ENCODE results near the gene SDHB.

Gene SDHB

DNA sequence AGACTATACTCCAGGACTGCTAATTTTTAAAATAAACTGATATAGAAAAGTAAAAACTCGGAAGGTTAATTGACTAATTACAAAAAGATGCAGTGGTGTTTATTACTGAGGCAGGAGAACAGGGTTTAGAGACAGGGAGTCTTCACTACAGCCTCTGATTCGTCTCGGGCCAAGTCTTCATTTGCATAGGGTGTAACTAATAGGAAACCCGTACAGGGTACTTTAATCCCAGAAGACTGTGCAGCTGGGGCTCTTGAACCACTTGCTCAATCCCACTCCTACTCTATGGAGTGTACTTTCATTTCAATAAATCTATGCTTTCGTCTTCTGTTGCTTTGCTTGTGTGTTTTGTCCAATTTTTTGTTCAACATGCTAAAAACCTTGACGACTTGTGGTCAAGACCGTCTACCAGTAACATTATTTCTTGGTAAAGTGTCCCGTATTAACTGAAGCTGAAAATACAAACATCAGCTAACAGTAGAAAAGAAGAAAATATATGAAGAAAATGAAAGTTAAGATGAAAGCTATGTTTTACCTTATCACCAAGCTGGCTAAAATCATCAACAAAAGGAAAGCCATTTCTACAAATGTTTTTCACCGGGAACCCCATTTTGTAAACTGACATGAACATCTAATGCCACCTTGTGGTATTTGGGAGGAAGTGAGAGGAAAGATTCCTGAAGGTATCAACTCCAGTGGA is 8.0 kb downstream of the SDHB start:
- DNase-seq (ENCODE audit: low spot score), result peak; percentile 84

DNA sequence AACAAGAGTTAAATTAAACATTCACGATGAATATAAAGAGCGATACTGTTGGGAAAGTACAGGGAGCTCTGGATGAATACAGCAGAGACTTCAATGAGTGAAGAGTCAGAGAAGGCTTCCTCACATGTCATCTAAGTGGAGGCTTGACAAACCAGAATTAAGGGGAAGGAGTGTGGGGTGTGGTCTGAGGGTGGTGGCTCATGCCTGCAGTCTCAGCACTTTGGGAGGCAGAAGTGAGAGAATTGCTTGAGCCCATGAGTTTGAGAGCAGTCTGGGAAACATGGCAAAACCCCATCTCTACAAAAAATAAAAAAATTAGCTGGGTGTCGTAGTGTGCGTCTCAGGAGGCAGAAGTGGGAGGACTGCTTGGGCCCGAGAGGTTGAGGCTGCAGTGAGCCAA is 8.7 kb downstream of the SDHB start:
- no peak for DNase-seq (ENCODE audit: low spot score)

DNA sequence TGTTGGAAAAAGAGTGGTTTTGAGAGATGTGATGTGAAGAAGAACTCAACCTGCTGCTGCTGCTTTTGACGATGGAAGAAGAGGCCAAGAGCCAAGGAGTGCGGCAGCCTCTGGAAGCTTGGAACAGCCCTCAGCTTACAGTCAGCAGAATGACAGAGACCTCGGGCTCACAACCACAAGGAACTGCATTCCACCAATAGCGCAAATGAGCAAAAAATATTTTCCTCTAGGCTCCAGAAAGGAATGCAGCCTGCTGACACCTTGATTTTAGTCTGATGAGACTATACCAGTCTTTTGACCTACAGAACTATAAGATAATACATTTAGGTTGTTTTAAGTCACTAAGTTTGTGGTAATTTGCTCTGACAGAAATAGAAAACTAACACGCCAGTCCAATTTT is 10.2 kb downstream of the SDHB start:
- DNase-seq (ENCODE audit: low spot score), result no peak

DNA sequence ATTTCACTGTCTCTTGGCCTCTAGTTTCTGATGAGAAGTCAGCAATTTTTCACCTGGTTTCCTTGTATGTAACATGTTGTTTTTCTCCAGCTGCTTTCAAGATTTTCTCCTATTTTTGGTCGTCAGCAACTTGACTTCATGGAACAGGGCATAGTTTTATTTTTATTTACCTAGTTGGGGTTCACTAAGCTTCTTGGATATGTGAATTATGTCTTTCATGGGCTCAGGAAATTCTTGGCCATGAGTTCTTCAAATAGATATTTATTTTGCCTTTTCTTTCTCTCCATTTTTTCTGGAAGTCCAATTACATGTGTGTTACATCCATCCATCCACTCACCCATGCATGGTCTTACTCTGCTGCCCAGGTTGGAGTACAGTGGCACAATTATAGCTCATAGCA is 13.7 kb downstream of the SDHB start:
- DNase-seq (ENCODE audit: low spot score), result no peak

DNA sequence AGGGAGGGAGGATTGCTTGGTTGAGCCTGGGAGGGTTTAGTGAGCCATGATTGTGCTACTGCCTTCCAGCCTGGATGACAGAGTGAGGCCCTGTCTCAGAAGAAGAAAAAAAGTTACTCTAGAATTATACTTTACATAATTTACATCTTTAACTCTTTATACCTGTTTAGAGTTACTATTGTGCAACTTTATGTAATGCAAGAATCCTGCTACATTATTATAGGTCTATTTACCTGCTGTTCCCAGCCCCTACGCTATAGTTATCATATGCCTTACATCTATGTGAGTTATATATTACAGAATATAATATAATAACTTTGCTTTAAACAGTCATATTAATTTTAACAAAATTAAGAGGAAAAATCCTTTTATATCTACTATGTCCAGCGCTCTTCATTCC is 14.3 kb downstream of the SDHB start:
- DNase-seq (ENCODE audit: low spot score), result no peak

DNA sequence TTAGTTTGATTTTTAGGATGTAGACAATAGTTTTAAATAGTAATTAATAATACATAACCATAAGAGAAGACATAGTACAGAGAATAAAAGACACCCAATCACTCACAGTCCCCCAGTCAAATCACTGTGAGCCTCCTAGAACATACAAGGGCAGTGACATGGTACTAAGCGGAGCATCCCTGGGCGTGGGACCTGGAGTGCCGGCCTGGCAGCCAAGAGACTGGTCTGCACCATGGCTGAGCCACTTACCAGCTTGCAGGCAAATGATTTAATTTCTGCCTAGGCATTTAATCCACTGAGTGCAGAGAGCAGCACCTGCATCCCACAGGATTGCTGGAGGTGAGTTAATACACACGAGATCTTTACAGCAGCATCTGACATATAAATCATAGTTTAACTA is 20.4 kb downstream of the SDHB start:
- no peak for DNase-seq (ENCODE audit: low spot score)

DNA sequence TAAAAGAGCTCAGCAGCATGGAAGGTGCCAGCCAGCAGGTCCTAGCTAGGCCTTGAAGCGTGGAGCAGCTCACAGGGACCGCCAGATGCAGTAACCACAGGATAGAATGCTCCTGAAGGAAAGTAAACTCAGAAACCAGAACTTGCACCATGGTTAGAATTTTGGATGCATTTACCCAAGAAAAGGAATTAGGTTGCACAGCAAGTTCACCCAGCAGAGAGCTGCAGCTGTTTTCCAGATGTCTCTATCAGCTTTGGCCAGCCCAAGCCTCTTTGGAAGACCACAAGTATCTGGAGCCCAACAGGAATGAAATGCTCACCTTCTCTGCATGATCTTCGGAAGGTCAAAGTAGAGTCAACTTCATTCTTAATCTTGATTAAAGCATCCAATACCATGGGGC is 21.1 kb downstream of the SDHB start:
- DNase-seq (ENCODE audit: low spot score), result no peak

DNA sequence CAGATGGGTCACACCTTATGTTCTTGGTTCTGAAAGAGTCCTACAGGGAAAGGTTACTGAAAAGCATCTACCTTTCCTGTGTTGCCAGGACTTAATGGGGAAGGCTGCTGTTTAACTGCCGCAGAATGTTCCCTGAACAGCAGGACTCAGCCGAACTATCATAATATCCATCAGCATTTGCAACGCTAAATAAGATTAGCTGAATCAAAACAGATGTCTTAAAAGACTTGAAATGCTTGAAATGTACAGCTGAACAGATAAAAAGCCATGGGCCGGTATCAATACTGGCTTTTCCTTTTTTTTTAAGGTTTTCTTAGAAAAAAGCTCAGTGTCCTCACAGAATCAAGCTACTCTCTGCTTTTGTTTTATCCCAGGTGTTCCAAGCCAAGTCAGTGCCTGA is 22.4 kb downstream of the SDHB start:
- DNase-seq (ENCODE audit: low spot score), result no peak

DNA sequence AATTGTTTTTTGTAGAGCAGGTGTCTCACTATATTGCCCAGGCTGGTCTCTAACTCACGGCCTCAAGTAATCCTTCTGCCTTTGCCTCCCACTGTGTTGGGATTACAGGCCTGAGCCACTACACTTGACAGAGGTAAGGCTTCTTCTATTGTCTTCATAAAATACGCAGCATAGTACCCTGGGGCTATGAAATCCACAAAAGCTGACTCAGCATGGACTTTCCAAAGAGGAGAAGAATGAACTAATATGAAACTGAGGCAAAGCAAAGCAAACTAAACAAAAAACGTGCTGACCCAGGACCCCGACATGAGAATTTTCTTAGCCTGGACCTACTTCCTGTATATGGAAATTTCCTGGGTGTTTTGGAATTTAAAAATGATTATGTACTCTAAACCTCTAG is 23.6 kb downstream of the SDHB start:
- no peak for DNase-seq (ENCODE audit: low spot score)

DNA sequence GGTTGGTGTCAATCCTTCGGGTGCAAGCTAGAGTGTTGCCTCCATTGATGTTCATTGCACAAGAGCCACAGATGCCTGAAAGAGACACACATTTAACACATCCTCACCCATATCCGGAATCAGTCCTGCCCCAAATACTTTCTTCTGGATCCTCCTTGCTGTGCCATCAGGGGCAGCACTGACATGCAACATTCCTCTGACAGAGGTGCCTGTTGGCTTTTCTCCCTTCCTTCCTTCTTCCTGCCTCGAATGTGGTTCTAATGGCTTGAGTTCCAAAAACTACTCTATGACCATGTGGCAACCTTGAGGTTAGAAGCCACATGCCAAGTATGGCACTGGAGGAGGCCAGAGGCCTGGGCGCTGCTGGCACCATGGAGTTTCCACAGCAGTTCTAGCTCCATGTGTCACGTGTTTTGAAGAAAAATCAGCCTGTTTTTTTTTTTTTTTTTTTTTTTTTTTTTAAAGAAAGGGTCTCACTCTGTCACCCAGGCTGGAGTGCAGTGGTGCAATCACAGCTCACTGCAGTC is 25.1 kb downstream of the SDHB start:
- no peak for DNase-seq (ENCODE audit: low spot score)

DNA sequence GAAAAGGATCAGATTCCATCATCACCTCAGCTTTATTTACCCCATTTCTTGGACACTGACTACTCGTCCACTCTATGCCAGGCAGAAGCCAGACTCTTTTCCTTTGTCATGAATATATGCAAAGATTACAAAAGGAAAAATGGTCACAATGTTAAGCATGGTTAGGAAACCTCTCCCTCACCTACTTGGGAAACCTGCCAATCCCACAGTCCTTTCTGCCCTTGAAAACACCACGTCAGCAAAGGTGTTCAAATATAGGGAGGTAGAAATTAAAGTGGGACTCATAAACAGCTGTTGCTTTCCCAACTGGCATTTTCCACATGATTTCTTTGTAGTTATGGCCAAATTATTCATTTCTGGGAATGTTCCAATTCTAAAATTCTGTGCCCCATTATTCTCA is 25.9 kb downstream of the SDHB start:
- DNase-seq (ENCODE audit: low spot score), result no peak

DNA sequence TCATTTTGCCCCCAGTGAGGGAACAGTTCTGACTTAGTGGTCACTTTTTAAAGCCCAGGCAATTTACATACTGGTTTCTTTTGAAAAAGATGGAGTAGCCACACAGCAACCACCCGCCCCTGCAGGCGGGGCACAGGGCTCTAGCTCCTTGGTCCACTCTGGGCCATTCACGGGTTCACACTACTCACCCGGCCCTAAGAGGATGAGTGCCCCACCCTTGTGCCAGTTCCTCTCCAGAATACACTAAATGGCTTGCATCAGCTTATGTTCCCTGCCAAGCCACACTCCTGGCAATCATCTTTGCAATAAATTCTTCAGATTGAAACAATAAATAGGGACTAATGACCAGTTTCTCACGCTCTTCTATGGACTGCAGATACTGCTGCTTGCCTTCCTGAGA is 26.4 kb downstream of the SDHB start:
- no peak for DNase-seq (ENCODE audit: low spot score)

DNA sequence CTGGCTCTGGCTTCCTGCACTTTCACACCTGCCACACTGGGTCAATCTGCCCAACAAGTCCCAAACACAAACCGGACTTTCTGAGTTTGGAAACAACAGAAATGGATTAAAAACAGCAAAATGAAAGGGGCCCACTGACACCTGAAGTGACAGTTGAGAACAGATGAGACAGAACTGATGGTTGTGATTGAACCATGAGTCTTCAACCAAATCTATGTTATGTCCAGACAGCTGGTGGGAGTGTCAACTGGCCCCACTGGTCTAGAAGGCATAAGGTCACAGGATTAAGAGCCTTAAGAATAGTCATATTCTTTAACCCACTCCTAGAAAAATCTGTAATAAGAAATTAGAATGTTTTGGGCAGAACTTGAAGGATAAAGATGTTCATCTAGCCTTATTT is 29.1 kb downstream of the SDHB start:
- no peak for DNase-seq (ENCODE audit: low spot score)

DNA sequence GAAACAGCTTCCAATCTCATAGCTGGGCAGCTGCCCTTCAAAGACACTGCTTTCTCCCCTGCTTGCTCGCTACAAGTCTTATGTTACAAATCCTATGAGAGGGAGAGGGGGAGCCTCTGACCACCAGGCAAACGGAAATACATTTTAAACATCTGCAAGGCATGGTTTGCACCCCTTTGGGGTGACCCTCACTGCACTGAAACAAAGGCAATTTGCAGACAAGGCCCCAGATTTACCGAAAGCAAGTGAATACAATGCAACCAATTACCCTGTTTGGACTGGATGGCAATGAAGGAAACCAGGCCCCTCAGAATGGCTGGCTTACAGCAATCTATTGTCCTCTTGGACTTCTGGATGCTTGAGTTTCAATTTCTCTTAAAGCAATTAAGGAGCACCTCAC is 30.3 kb downstream of the SDHB start:
- DNase-seq (ENCODE audit: low spot score), result no peak

DNA sequence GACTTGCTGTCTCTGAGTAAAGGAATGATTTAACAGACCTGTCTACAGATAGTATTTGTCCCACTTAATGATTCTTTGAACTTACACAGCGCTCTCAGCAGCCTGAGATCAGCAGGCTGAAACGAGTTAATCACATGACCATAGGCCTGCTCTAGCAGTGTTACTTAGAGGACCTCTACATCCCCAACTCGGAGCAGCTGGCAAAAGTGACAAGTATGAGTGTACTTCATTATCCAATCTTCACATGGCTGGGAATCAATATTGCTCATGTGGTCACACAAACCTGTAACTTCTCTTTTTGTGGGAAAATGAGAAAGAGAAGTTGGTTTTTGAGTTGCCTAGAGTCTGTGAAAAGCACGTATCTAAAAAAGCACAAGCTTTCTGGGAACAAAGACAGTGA is 30.7 kb downstream of the SDHB start:
- DNase-seq (ENCODE audit: low spot score), result no peak

DNA sequence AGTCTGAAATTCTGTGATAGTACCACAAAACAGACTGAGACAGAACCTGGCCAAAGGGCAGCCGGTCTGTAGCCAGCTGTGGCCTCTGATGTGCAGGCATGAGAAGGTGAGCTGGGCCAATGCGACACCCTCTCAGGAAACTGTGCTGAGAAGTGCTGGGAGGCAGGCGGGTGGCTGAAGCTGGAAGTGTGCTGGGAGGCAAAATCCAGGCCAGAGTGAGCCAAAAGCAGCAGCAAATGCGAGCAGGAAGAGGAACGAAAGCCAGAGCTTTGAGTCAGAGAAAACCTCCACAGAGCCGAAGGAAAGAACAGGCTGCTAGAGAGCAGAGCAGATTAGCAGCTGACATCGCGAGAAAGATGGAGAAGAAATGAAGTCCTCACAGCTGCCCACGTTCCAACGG is 31.9 kb downstream of the SDHB start:
- DNase-seq (ENCODE audit: low spot score), result no peak

DNA sequence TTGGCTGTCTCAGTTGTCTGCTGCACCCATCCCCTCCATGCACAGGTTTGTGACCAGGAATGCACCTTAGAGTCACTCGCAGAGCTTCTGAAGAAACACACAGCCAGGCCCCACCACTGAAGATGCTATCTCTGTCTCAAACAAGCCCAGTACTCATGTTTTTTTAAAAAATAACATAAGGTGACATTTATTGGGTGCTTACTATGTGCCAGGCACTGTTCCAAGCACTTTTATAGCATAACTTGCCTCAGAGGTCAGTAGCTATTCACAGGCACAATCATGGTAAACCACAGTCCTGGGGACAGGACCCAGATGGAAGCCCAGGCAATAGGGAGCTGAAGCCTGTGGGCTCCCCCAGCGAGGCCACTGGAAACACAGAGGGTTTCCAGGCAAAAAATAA is 33.3 kb downstream of the SDHB start:
- DNase-seq (ENCODE audit: low spot score), result no peak

DNA sequence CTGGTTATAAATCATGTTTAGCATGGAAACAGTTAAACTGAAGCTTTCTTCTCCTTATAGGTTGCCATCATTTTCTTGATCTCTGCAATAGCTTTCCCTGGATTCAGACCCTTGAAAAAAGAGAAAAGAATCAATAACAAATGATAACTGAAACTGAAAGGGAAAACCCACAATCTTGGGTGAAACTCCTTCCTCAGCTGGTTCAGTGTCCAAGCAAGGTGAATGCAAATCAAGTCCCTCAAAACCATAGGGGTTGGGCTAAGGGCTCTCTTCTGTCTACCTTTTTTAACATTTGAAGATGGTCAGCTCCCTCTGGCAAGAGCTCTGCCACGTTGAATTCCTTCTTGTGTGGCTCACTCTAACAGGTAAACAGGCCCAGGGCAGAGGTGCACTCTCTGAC is 35.0 kb downstream of the SDHB start:
- DNase-seq (ENCODE audit: low spot score), result no peak

DNA sequence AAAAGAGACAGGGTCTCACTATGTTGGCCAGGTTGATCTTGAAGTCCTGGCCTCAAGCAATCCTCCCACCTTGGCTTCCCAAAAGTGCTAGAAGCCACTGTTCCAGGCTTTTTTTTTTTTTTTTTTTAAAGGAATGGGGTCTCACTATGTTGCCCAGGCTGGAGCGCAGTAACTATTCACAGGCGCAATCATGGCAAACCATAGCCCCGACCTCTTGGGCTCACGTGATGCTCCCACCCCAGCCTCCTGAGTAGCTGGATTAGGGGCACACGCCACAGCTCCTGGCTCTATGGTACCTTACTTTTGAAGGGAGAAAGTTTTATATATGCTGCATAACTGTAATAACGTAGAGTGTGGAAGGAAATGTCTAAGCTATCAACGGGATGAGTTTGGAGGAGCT is 36.4 kb downstream of the SDHB start:
- no peak for DNase-seq (ENCODE audit: low spot score)

DNA sequence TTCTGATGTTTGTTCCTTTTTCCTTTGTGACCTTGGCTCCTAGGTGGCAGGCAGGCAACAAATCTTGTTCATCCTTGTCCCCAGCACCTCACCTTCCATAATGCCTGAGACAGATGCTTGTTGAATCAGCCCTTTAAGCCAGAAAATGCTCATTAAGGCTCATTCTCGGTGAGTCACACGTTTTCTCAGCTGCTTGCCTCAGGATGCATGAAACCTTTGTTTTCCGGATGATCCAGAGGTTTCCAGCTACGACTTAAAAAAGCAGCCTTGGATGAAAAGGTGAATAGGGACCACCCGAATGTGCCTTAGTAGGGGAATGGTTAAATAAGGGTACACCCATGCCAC is 37.5 kb downstream of the SDHB start:
- peak; percentile 69 for DNase-seq (ENCODE audit: low spot score)

DNA sequence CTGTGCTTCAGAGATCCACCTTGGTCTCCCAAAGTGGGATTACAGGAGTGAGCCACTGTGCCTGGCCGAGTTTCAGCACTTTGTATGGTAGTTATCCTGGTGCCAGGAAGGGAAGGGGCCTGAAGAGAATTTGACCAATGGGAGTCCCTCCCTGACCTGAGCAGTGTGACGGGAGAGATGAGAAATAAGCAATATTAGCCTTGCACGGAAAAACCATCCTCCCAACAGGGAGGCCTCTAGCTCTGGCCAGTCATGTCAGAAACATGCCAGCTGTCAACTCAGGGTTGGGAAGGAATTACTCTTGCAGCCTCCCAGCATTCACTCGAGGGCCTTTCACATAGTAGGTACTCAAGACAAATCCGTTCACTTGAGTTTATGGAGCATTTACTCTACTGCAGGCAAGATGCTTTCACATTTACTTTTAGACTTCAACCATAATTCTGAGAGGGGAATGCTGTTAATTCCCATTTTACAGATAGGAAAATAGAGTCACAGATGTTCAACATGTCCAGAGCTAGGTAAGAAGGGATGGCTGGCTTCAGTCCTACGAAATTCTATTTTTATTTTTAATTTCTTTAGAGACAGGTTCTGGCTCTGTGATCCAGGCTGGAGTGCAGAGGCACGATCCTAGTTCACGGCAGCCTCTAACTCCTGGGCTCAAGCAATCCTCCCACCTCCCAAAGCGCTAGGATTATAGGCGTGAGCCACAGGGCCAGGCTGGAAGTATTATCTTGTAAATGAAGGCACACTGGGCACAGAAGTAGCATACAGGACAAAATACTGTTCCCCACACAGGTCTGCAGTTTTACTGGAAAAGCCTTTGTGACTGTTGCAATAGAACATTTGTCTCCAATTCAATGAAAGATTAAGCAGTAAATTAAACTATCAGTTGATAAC is 38.9 kb downstream of the SDHB start:
- DNase-seq (ENCODE audit: low spot score), result no peak

DNA sequence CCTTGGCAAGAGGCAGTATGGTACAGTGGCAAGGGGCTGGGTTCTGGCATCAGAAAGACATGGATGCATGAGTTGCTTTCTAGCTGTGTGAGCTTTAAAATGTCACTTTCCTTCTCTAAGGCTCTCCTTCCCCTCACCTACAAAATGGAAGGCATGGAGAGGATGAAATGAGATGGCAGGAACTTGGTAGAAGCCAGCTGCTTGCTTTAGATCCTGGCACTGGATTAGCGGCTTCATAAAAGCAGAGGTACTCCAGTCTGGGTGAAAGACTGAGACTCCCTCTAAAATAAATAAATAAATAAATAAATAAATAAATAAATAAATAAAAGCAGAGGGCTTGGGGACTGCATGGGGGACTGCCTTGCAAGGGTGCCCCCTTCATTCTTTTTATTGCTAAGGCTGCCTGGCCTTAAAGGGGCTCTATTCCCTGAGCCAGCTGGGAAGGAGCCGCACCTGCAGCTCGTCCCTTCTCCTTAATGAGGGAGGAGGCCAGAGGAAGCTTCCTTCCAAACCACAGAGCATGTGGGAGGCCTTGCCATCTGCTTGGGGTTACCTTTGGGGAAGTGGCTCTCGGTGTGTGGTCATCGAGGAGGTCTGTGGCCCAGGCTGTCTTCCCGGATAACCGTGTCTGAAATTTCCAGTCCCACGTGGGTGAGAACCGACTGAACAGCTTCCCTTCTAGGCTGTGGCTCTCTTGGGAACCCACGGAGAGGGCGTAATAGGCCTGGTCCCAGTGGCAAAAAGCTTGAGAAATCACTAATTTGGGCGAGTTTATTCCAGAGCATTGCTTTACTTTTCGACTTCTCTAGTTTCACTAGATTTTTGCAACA is 40.1 kb downstream of the SDHB start:
- peak; percentile 70 for DNase-seq (ENCODE audit: low spot score)

Data from cerebellar cortex (tissue), 1 donor.